Astrocyte of the cerebellum (primary cell): ENCODE measurements around the gene ANGEL2.
"Not testable (repeated sequence)": the region's sequence is repeated elsewhere in the genome, so short reads cannot be mapped to it uniquely, and the experiment has no call there.

ENCODE experiments used
- DNase-seq: peaks from one replicate; pipeline ENCODE4 v3.0.0-alpha.2; 2011; ENCODE audit warnings: low read depth
- H3K4me3 ChIP-seq: 2 replicates; pipeline ENCODE4 v1.5.1; 2011; ENCODE audit warnings: mild to moderate bottlenecking, low read depth, low read length, moderate library complexity
- CTCF ChIP-seq: IDR thresholded peaks from 2 replicates; pipeline ENCODE4 v1.5.1; 2012; ENCODE audit warnings: low read length, low read depth, moderate library complexity, mild to moderate bottlenecking; ENCODE audit errors: missing control alignments
- in situ Hi-C: cut with HindIII; loops from 2 replicates; pipeline ENCODE4 v1.10.0; 2017; ENCODE audit warnings: low sequenced_read_pairs

Gene ANGEL2

DNA sequence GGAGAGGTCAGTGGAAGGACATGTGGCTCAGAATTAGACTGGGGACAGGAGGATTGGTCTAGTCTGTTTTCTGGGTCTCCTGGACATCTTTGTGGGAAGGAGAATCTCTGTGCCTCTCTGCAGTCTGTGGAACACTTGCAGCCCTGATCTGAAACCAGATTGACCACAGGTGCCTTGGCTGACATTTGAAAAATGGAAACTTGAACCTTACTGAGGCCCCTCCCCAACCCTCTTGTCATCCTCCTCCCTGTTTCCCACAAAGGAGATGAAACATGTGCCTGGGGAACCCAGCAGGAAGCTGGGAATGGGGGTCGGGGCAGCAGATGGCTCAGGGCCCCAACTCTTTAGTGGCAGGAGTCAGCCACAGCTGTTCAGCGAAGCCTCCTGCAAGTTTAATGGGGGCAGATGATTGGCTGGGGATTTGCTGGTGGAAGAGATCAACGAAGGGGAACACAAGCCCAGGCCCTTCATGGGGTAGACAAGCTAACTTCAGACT is 47.3 kb downstream of the ANGEL2 start:
- no peak for DNase-seq
- no peak overlapping the region for H3K4me3 ChIP-seq
- TF ChIP-seq CTCF = no peak
- in situ Hi-C loops = no loop called here

- H3K4me3 ChIP-seq = no peak overlapping the region
- no peak for DNase-seq
- peak; percentile 69 for TF ChIP-seq CTCF
- in situ Hi-C loops = no loop called here
Observed at GRCh38 chr1:212967801-212968200, 47.9 kb downstream of the ANGEL2 start.

DNA sequence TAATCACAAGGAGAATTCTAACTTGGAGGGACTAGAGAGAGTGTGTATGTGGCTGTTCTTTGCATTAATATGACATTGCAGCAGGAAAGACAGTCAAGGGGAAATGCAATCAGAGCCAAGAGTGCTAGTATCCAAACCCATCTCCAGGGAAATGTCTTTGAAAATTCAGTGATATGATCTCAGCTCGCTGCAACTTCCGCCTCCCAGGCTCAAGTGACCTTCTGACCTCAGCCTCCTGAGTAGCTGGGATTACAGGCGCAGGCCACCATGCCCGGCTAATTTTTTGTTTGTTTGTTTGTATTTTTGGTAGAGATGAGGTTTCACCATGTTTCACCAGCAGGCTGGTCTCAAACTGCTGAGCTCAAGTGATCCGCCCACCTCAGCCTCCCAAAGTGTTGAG is 49.1 kb downstream of the ANGEL2 start:
- no peak for TF ChIP-seq CTCF
- H3K4me3 ChIP-seq = no peak overlapping the region
- DNase-seq = no peak
- in situ Hi-C loops = no loop called here

- in situ Hi-C loops, DNase-seq, H3K4me3 ChIP-seq: not testable (repeated sequence)
Observed at GRCh38 chr1:212964993-212965392, 50.7 kb downstream of the ANGEL2 start.

DNA sequence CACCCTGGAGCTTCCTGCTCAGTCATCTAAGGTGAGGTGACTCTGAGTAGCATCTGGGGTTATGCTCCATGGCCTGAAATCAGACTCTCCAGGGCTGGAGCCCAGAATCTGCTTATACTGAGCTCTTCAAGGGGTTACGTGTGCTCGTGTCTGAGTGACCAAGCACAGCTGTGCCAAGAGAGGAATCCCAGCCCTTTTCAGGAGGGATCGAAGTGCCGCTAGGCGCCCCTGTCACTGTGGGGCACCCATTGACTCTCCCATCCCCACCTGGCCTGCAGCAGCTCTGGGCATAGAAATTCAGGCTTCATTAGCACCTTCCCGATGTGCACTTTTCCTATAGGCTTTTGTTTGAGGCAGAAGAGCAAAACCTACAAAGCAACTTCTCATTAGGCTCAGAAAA is 51.6 kb downstream of the ANGEL2 start:
- no peak overlapping the region for H3K4me3 ChIP-seq
- in situ Hi-C loops = no loop called here
- TF ChIP-seq CTCF = no peak
- no peak for DNase-seq

GRCh38 chr1:212962509-212962908 is 53.2 kb downstream of the ANGEL2 start:
- no peak for TF ChIP-seq CTCF
- in situ Hi-C loops = no loop called here
- no peak for DNase-seq
- H3K4me3 ChIP-seq = no peak overlapping the region

DNA sequence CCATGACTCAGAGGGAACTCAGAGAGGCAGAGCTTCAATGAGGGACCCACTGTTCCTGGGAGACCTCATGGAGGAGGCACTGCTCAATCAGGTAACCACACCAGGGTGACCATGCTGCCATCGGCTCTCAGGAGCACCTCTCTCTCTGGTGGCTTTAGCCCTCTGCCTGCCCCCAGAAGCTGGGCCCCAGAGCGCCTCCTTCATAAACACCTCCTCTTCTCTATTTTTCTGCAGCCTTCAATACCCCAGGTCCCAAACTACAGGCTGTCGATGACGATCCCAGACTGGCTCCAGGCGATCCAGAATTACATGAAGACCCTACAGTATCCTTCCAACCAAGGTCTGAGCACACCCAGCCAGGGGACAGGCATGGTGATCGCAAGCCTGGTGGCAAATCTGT is 54.7 kb downstream of the ANGEL2 start:
- in situ Hi-C loops = no loop called here
- DNase-seq = no peak
- H3K4me3 ChIP-seq = no peak overlapping the region
- no peak for TF ChIP-seq CTCF
